Activated T-cell treated with anti-CD3 and anti-CD28 coated beads for 48 hours (primary cell): Measurements from ENCODE around the gene CLEC10A.
"Not testable (repeated sequence)": the region's sequence is repeated elsewhere in the genome, so short reads cannot be mapped to it uniquely, and the experiment has no call there.

Experiments used
- DNase-seq: peaks from one replicate; pipeline ENCODE4 v3.0.0-alpha.2; 2020; ENCODE audit warnings: low read depth

The CLEC10A gene

GRCh38 chr17:7070712-7071111 is 9.3 kb downstream of the CLEC10A start:
- DNase-seq = no peak

GRCh38 chr17:7068268-7068667 is 11.8 kb downstream of the CLEC10A start:
- no peak for DNase-seq

GRCh38 chr17:7067198-7067597 is 12.9 kb downstream of the CLEC10A start:
- no peak for DNase-seq

- no peak for DNase-seq
Observed at GRCh38 chr17:7064261-7064660, 15.8 kb downstream of the CLEC10A start.

DNA sequence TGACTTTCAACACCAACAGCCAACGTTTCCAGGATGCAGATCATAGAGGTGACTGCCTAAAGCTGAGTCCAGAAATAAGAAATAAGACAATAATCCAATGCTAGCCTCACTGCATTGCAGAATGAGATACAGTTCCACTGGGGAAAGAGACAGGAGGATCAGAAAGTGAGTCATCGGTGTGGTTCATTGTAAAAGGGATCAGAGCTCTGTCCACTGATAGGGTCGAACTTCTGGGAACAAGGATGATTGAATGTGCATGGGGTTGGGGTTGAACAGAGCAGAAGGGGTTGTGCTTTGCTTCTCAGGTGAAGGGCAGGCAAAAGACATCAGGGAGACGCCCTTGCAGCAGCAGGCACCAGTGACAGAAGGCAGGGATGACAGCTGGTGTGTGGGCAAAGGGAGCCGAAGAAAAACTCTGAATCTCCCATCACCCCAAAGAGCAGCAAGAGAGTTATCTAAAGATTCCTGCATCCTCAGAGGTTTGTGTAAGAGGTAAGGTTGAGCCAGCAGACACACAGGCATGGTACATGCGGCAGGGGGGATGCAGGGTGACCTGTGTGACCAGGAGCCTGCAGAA is 16.4 kb downstream of the CLEC10A start:
- DNase-seq = no peak

- no peak for DNase-seq
Observed at GRCh38 chr17:7060165-7060891, 19.7 kb downstream of the CLEC10A start.

DNA sequence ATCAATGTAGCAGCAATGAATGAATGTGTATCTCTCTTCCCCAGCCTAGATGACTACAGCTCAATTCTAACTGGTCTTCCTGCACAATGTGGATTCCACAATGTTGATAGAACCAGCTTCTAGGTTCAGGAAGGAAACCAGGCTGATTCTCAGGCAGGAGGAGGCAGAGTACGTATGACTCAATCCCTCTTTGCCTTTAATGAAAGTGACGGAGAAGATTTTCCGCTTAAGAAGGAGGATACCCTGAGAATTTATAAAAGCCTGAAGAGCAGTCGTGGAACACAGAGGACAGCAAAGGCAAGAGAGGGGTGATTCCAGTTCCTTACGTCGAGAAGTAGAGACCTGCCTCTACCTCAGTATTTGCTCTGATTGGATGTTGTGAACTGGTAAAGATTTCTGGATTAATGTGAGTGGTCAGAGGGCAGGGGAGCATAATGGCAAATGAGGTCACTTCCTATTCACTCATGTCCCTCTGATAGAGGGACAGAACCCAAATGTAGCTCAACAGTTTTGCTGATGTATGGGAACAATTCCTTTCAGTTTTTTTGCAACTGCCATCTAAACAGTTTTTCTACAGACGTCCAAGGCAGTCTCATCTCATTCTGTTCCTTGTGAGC is 21.1 kb downstream of the CLEC10A start:
- no peak for DNase-seq

- no peak for DNase-seq
Observed at GRCh38 chr17:7056386-7056785, 23.7 kb downstream of the CLEC10A start.

DNA sequence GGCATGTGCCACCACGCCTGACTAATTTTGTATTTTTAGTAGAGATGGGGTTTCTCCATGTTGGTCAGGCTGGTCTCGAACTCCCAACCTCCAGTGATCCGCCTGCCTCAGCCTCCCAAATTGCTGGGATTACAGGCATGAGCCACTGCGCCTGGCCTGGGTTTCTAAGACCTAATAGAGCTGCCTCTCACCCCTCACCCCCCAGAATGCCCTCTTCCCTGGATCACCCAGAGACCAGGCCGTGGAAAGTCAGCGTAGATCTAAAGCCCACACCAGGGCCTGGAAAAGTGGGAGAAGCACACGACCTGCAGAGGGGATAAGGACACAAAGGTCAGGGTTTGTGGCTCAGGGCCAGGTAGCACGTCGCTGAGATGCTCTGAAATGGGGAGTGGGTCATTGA is 29.5 kb downstream of the CLEC10A start:
- DNase-seq = not testable (repeated sequence)

DNA sequence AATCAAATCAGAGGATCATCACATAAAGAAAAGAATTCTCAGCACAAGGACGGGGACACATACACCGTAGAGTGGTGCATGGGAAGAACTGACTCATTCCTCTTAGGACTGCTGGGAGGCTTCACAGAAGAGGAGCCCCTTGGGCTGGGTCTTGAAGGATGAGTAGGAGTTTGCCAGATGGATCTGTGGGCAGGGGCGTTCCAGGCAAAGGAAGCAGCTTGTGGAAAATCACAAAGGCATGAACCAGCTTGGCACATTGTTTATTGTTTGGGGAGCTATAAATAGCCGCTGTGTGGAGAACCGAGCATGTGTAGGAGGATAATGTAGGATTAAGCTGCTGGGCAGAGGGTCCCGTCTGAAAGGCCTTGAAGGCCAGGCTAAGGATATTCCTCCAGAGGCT is 31.1 kb downstream of the CLEC10A start:
- no peak for DNase-seq

DNA sequence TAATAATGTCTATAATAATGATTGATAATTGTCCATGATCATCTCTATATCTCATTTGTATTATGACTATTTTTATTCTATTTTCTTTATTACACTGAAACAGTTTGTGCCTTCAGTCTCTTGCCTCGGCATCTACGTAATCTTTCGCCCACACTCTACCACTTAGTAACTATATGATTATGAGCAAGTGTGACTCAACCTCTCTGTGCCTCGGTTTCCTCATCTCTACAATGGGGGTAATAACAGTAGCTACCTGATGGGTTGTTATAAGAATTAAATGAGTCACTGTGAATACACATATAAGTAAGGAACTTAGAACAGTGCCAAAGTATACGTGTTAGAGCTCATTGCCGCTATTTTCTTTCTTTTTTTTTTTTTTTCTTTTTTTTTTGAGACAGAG is 32.5 kb downstream of the CLEC10A start:
- DNase-seq = no peak

DNA sequence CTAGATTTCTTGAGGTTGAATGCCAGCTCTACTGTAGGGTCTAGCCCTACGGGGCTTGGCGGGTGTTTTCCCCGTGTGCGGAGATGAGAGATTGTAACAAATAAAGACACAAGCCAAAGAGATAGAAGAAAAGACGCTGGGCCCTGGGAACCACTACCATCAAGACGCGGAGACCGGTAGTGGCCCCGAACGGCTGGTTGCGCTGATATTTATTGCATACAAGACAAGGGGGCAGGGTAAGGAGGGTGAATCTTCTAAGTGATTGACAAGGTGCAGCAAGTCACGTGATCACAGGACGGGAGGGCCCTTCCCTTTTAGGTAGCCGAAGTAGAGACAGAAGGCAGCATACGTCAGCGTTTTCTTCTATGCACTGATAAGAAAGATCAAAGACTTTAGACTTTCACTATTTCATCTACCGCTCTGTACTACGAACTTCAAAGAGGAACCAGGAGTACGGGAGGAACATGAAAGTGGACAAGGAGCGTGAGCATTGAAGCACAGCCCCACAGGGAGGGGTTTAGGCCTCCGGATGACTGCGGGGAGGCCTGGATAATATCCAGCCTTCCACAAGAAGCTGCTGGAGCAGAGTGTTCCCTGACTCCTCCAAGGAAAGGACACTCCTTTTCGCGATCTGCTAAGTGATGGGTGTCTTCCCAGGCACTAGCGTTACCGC is 33.2 kb downstream of the CLEC10A start:
- peak; percentile 57 for DNase-seq

DNA sequence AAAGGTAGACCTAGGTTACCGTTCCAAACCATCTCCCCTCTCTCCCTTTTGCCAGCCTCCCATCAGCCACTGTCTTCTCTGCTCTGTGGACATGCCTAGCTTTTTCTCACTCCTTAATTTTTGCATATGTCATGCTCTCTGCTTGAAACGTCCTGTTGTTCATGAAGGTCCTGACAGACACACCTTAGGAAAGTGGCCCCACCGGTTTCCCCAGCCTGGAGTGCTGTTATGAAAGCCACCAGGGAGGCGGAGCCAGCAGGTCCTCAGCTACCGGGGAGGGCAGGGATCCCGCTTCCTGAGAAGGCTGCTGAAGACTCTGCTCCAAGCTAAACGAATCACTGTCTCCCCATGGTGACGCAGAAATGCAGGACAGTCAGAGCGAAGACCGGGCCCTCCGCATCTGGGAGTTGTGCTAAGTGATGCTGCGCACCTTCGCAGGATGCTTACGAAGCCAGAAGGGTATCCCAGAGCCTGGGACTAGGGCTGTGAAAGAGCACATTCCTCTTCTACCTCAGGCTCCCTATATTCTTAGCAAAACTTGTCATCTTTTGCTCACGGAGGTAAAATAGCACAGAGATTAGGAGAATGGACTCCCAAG is 33.8 kb downstream of the CLEC10A start:
- DNase-seq = no peak

DNA sequence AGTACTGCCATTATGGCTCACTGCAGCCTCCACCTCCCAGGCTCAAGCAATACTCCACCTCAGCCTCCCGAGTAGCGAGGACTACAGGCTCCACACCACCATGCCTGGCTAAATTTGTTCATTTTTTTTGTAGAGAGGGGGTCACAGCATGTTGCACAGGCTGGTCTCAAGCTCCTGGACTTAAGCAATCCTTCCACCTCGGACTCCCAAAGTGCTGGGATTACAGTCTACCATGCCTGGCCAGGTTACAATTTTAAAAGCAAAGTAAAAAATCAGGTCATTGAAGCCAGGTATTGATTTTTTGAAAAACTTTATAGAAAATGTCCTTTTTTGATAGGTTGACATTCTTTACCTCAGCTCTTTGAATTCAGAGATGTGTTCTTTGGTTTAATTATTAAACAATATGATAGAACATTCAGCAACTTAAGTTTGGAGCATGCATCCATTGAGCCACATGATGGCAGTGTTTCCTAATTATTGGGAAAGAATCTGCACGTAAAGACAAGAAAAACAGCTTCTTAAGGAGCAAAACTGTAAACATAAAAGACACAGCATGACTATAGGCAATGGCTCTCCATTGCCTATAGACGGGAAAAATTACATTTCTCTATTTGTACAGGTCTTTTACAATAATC is 34.4 kb downstream of the CLEC10A start:
- no peak for DNase-seq

DNA sequence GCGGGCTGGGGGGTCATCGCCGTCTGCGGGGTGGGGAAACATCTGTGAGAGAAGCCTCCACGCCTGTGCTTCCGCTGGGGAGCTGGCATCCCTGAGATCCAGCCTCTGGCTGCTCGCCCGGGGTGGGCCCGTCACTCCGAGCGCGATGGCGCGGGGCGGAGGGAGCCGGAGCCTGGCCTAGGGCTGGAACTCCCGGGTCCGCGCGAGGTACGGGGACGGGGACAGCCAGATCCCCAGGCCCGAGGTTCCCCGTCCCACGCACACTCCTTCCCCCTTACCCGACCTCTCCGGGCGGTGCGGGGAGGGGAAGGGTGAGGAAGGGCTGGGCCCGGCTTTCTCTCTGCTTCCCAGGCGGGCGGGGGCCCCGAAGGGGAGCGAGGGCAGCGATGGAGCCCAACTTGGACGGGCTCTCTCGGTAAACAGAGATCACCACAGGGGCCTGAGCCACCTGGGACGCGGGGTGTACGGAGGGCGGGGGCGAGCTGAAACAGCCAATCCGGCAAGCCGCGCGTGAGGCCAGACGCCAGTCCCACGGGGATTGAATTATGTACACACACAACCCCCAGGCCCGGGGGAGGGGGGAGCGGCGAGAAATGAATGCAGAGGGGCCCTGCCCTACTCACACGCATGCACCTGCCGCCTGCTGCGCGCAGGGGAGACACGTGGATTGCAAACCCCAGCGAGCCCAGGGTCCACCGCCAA is 36.4 kb downstream of the CLEC10A start, which contains the start of gene SLC16A11:
TSS of gene SLC16A11 (minus strand) at position 596 of the 702 bp plus-strand sequence. CDS start at position 17, 579 bp downstream.
- DNase-seq = no peak

DNA sequence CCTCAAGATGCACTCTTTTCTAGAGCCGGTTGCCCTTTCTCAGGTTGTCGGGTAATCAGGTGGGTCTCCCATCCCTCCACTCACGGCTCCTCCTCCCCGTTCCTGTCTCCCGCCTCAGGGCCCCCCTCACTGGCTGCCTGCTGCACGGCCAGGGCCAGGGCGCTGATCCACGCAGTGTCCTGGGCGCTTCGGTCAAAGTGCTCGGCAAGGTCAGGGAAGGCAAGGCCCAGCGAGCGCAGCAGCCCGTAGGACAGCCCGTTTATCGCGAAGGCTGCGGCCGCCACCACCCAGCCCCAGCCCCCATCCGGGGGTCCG is 36.9 kb downstream of the CLEC10A start:
- no peak for DNase-seq

GRCh38 chr17:7042501-7043181 is 37.4 kb downstream of the CLEC10A start:
- no peak for DNase-seq

DNA sequence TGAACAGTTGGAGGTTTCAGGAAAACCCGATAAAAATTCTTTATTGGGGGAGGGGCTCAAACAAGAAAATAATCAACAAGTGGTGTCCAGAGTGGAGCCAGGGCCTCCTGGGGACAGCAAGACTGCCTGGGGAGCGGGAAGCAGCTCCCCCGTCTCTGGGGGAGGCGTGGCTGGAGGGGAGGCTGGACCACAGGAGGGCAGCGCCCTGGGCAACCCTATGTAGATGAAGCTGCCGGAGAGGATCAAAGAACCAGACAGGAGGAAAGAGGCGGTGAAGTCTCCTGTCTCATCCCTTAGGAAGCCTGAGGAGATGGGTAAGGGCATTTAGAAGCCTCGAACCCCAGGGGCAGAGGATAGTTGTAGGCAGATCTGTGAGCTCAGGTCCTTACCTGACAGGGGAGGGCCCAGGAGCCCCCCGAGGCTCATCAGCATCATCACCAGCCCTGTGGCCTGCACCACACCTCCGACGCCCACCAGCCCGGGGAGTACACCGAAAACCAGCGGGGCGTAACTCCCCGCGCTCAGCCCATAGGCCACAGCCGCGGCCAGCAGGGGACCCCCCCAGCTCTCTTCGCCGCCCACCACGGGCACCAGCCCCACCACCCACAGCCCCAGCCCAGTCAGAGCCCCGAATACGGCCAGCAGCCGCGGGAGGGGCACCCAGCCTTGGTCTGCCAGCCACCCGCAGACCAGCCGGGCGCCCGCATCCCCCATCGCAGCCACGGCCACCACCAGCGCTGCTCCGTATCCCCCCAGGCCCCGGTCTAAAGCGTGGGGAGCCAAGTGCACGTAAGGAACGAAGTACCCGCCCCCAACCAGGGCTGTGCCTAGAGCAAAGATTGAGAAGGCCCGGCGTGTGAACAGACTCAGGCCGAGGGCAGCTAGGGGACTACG is 38.2 kb downstream of the CLEC10A start:
- DNase-seq = no peak

- DNase-seq = no peak
Observed at GRCh38 chr17:7039832-7040231, 40.2 kb downstream of the CLEC10A start.
